HepG2 (cell line): Measurements from ENCODE around the gene URM1. TPM values are rescaled to one million over a fixed set of nuclear protein-coding genes. Genes with fewer than 3 reads are reported as not detected.
A peak's percentile ranks its signal among the peaks of the same experiment; 100 is the strongest.

Source experiments
- ASH2L ChIP-seq: fragments of 300-600, 200-600 bp; sonication (generic); IDR thresholded peaks from 2 replicates; pipeline ENCODE4 v1.7.0; 2017; ENCODE audit warnings: low read depth, mild to moderate bottlenecking, moderate library complexity, mixed read lengths, low read length; ENCODE audit not compliant: insufficient read length
- DBP ChIP-seq: sonication (generic); formaldehyde crosslinking; IDR thresholded peaks from 2 replicates; pipeline ENCODE4 v1.4.0; 2020; ENCODE audit warnings: missing genetic modification reagents; ENCODE audit errors: not compliant biosample characterization
- EEA1 ChIP-seq: sonication (generic); formaldehyde crosslinking; IDR thresholded peaks from 2 replicates; pipeline ENCODE4 v1.5.1; 2020; ENCODE audit warnings: mild to moderate bottlenecking, missing genetic modification reagents, borderline replicate concordance
- GLMP ChIP-seq: sonication (generic); formaldehyde crosslinking; IDR thresholded peaks from 2 replicates; pipeline ENCODE4 v1.9.0; 2021; ENCODE audit warnings: missing genetic modification reagents, mild to moderate bottlenecking, borderline replicate concordance
- HNRNPK ChIP-seq: fragments of 200-400 bp; formaldehyde crosslinking; IDR thresholded peaks from 2 replicates; pipeline ENCODE4 v1.6.1; 2018; ENCODE audit warnings: low read length, low read depth, moderate library complexity, mild to moderate bottlenecking; ENCODE audit not compliant: poor library complexity, severe bottlenecking
- MBD4 ChIP-seq: IDR thresholded peaks from 2 replicates; pipeline ENCODE4 v1.6.1; 2012; ENCODE audit warnings: low read length, inconsistent platforms, borderline replicate concordance
- POGZ ChIP-seq: sonication (generic); formaldehyde crosslinking; IDR thresholded peaks from 2 replicates; pipeline ENCODE4 v1.4.0; 2020; ENCODE audit warnings: mild to moderate bottlenecking, missing genetic modification reagents
- POLR2AphosphoS5 ChIP-seq: IDR thresholded peaks from 2 replicates; pipeline ENCODE4 v1.6.1; 2012; ENCODE audit warnings: low read depth, low read length
- THRA ChIP-seq: sonication (generic); formaldehyde crosslinking; IDR thresholded peaks from 2 replicates; pipeline ENCODE4 v1.4.0; 2020; ENCODE audit warnings: missing genetic modification reagents, borderline replicate concordance
- ZIK1 ChIP-seq: sonication (generic); formaldehyde crosslinking; IDR thresholded peaks from 2 replicates; pipeline ENCODE4 v1.5.0; 2020; ENCODE audit warnings: mild to moderate bottlenecking, low read depth, missing genetic modification reagents, borderline replicate concordance
- ZNF331 ChIP-seq: sonication (generic); formaldehyde crosslinking; IDR thresholded peaks from 2 replicates; pipeline ENCODE4 v1.4.0; 2020; ENCODE audit warnings: missing genetic modification reagents
- ZNF552 ChIP-seq: sonication (generic); formaldehyde crosslinking; IDR thresholded peaks from 2 replicates; pipeline ENCODE4 v1.9.0; 2022; ENCODE audit warnings: missing genetic modification reagents, mild to moderate bottlenecking, borderline replicate concordance
- ZNF672 ChIP-seq: sonication (generic); formaldehyde crosslinking; IDR thresholded peaks from 2 replicates; pipeline ENCODE4 v1.8.1; 2022; ENCODE audit warnings: missing genetic modification reagents
- polyA plus RNA-seq, 8 experiments: library from polyadenylated mRNA; depleted of rRNA in 3 of 8; stranded (reverse) in 7 of 8; unstranded in 1 of 8; fragments of >200 nt; fragmentation: Illumina TruSeq in 4 of 8; extraction: Trizol in 4 of 8; gene quantifications; 2 replicates each; pipeline versions ENCODE4 v1.2.1 to v1.2.3, GENCODE V29; 2011 to 2016; ENCODE audit warnings: low read depth in 4 of 8, missing spikeins in 1 of 8, mixed read lengths in 1 of 8; ENCODE audit not compliant: insufficient read depth in 1 of 8
- total RNA-seq, 5 experiments: library from RNA; depleted of rRNA; stranded (reverse); fragments of >200 nt; fragmentation: Illumina TruSeq; extraction: Trizol; gene quantifications; 2 replicates each; pipeline ENCODE4 v1.2.3, GENCODE V29; 2016; ENCODE audit warnings: low read depth in 1 of 5
- TF ChIP-seq, protein P1 (sequence below): IDR thresholded peaks from 2 replicates; pipeline ENCODE4 v1.6.1; 2016; ENCODE audit warnings: missing compliant biosample characterization, missing genetic modification reagents, borderline replicate concordance
- TF ChIP-seq, protein P2 (sequence below): sonication (generic); formaldehyde crosslinking; IDR thresholded peaks from 2 replicates; pipeline ENCODE4 v1.4.0; 2020; ENCODE audit warnings: missing genetic modification reagents
- TF ChIP-seq, protein P3 (sequence below): sonication (generic); formaldehyde crosslinking; IDR thresholded peaks from 2 replicates; pipeline ENCODE4 v1.4.0; 2020; ENCODE audit warnings: missing genetic modification reagents
- TF ChIP-seq, protein P4 (sequence below): sonication (generic); formaldehyde crosslinking; IDR thresholded peaks from 2 replicates; pipeline ENCODE4 v1.5.1; 2020; ENCODE audit warnings: missing genetic modification reagents, mild to moderate bottlenecking, borderline replicate concordance

URM1 gene
- total and polyA plus RNA-seq, 2 of the 13 experiments (the other 11 are each of a cell fraction or from before 2014, with no cell fraction given), result 37.1 to 41.3 TPM

DNA sequence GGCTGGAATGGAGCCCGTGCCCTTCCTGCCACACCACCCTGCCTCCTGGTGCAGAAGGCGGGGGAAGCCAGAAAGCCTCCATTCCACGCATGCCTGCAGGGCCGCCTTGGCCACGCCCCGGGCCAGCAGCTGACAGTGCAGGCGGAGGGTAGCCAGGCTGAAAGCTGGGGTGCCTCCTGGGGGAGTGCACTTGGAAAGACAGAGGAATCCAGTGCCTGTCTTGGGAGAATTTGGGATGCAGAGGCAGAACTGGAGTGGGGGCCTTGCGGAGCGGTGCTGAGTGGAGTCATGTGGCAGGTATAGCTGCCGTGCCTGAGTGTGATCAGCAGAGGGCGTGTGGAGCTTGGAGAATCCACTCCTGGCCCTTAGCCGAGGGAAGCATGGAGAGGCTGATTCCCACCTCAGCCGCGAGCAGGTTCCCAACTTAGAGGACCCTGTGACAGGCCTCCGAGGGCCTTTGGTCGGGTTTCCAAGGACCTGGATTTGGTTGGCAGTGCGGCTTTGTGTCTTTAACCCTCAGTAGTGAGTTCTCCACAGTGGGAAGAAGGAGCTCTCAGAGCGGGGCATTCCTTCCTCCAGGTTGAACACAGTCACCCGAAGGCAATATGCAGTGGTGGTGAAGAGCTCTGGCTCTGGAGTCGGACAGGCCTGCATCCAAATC, 9.1 kb upstream of the URM1 start (continued):
- TF ChIP-seq EEA1 (CRISPR knock-in tag), result no peak
- TF ChIP-seq THRA, result no peak
- no peak for TF ChIP-seq ZNF552 (CRISPR knock-in tag)
- TF ChIP-seq ZNF672 (CRISPR knock-in tag), result no peak
- TF ChIP-seq, protein P1, sequence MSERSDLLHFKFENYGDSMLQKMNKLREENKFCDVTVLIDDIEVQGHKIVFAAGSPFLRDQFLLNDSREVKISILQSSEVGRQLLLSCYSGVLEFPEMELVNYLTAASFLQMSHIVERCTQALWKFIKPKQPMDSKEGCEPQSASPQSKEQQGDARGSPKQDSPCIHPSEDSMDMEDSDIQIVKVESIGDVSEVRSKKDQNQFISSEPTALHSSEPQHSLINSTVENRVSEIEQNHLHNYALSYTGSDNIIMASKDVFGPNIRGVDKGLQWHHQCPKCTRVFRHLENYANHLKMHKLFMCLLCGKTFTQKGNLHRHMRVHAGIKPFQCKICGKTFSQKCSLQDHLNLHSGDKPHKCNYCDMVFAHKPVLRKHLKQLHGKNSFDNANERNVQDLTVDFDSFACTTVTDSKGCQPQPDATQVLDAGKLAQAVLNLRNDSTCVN (CRISPR knock-in tag), result no peak
- no peak for TF ChIP-seq POGZ (CRISPR knock-in tag)
- no peak for TF ChIP-seq POLR2AphosphoS5
- no peak for TF ChIP-seq ZIK1 (CRISPR knock-in tag)
- no peak for TF ChIP-seq DBP (CRISPR knock-in tag)
- TF ChIP-seq, protein P2, sequence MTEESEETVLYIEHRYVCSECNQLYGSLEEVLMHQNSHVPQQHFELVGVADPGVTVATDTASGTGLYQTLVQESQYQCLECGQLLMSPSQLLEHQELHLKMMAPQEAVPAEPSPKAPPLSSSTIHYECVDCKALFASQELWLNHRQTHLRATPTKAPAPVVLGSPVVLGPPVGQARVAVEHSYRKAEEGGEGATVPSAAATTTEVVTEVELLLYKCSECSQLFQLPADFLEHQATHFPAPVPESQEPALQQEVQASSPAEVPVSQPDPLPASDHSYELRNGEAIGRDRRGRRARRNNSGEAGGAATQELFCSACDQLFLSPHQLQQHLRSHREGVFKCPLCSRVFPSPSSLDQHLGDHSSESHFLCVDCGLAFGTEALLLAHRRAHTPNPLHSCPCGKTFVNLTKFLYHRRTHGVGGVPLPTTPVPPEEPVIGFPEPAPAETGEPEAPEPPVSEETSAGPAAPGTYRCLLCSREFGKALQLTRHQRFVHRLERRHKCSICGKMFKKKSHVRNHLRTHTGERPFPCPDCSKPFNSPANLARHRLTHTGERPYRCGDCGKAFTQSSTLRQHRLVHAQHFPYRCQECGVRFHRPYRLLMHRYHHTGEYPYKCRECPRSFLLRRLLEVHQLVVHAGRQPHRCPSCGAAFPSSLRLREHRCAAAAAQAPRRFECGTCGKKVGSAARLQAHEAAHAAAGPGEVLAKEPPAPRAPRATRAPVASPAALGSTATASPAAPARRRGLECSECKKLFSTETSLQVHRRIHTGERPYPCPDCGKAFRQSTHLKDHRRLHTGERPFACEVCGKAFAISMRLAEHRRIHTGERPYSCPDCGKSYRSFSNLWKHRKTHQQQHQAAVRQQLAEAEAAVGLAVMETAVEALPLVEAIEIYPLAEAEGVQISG (CRISPR knock-in tag), result peak; percentile 47
- TF ChIP-seq MBD4, result no peak
- peak; percentile 17; the same call in 1 of the 2 replicates for TF ChIP-seq ZNF331 (CRISPR knock-in tag)
- no peak for TF ChIP-seq GLMP
- TF ChIP-seq, protein P3, sequence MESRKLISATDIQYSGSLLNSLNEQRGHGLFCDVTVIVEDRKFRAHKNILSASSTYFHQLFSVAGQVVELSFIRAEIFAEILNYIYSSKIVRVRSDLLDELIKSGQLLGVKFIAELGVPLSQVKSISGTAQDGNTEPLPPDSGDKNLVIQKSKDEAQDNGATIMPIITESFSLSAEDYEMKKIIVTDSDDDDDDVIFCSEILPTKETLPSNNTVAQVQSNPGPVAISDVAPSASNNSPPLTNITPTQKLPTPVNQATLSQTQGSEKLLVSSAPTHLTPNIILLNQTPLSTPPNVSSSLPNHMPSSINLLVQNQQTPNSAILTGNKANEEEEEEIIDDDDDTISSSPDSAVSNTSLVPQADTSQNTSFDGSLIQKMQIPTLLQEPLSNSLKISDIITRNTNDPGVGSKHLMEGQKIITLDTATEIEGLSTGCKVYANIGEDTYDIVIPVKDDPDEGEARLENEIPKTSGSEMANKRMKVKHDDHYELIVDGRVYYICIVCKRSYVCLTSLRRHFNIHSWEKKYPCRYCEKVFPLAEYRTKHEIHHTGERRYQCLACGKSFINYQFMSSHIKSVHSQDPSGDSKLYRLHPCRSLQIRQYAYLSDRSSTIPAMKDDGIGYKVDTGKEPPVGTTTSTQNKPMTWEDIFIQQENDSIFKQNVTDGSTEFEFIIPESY, result no peak
- no peak for TF ChIP-seq ASH2L
- TF ChIP-seq HNRNPK, result no peak
- TF ChIP-seq, protein P4, sequence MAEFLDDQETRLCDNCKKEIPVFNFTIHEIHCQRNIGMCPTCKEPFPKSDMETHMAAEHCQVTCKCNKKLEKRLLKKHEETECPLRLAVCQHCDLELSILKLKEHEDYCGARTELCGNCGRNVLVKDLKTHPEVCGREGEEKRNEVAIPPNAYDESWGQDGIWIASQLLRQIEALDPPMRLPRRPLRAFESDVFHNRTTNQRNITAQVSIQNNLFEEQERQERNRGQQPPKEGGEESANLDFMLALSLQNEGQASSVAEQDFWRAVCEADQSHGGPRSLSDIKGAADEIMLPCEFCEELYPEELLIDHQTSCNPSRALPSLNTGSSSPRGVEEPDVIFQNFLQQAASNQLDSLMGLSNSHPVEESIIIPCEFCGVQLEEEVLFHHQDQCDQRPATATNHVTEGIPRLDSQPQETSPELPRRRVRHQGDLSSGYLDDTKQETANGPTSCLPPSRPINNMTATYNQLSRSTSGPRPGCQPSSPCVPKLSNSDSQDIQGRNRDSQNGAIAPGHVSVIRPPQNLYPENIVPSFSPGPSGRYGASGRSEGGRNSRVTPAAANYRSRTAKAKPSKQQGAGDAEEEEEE (CRISPR knock-in tag), result no peak
